NCI-H1048 (cell line): Measurements from ENCODE around the gene SIPA1L3.

ENCODE experiments used
- DNase-seq: peaks from one replicate; lab custom pipeline; 2025; lab: John Stamatoyannopoulos, UW

Gene SIPA1L3

GRCh38 chr19:37946132-37946531 is 39.1 kb downstream of the SIPA1L3 start:
- DNase-seq, result no peak

- no peak for DNase-seq
Measured at GRCh38 chr19:37947778-37948177, 40.8 kb downstream of the SIPA1L3 start.

GRCh38 chr19:37948362-37948761 is 41.4 kb downstream of the SIPA1L3 start:
- no peak for DNase-seq

GRCh38 chr19:37950471-37951175 is 43.6 kb downstream of the SIPA1L3 start:
- no peak for DNase-seq

GRCh38 chr19:37951816-37952210 is 44.8 kb downstream of the SIPA1L3 start:
- no peak for DNase-seq

GRCh38 chr19:37953171-37953917 is 46.3 kb downstream of the SIPA1L3 start:
- no peak for DNase-seq

- no peak for DNase-seq
Measured at GRCh38 chr19:37953918-37954303, 46.9 kb downstream of the SIPA1L3 start.

GRCh38 chr19:37954421-37954874 is 47.4 kb downstream of the SIPA1L3 start:
- no peak for DNase-seq

GRCh38 chr19:37955986-37956385 is 49.0 kb downstream of the SIPA1L3 start:
- DNase-seq, result no peak

- no peak for DNase-seq
Measured at GRCh38 chr19:37957176-37957575, 50.2 kb downstream of the SIPA1L3 start.

GRCh38 chr19:37959665-37960114 is 52.7 kb downstream of the SIPA1L3 start:
- DNase-seq, result no peak

- no peak for DNase-seq
Measured at GRCh38 chr19:37961198-37961597, 54.2 kb downstream of the SIPA1L3 start.

GRCh38 chr19:37963190-37963936 is 56.4 kb downstream of the SIPA1L3 start:
- DNase-seq, result no peak

- no peak for DNase-seq
Measured at GRCh38 chr19:37964109-37964508, 57.1 kb downstream of the SIPA1L3 start.

GRCh38 chr19:37966211-37966661 is 59.2 kb downstream of the SIPA1L3 start:
- DNase-seq, result no peak

GRCh38 chr19:37966662-37967231 is 59.7 kb downstream of the SIPA1L3 start:
- DNase-seq, result no peak

- DNase-seq, result no peak
Measured at GRCh38 chr19:37969695-37970094, 62.7 kb downstream of the SIPA1L3 start.

- no peak for DNase-seq
Measured at GRCh38 chr19:37970699-37971098, 63.7 kb downstream of the SIPA1L3 start.

- DNase-seq, result no peak
Measured at GRCh38 chr19:37972803-37973202, 65.8 kb downstream of the SIPA1L3 start.

GRCh38 chr19:37973666-37974065 is 66.7 kb downstream of the SIPA1L3 start:
- no peak for DNase-seq

GRCh38 chr19:37975071-37975470 is 68.1 kb downstream of the SIPA1L3 start:
- DNase-seq, result no peak
